Parathyroid adenoma (tissue), 2 donors: ENCODE results near the gene ASPSCR1.

Source experiments
- H2AFZ ChIP-seq: fragments of 300-600 bp; sonication (generic); one replicate; pipeline ENCODE4 v1.7.0; 2017; ENCODE audit warnings: antibody characterized with exemption, mild to moderate bottlenecking
- H3K27ac ChIP-seq: fragments of 300-600 bp; sonication (generic); one replicate; pipeline ENCODE4 v1.7.0; 2017
- H3K27me3 ChIP-seq: fragments of 300-600 bp; sonication (generic); one replicate; pipeline ENCODE4 v1.7.0; 2017; ENCODE audit warnings: low read length; ENCODE audit not compliant: control insufficient read depth, insufficient read depth
- H3K36me3 ChIP-seq: fragments of 300-600 bp; sonication (generic); one replicate; pipeline ENCODE4 v1.7.0; 2017; ENCODE audit warnings: low read length; ENCODE audit not compliant: control insufficient read depth, insufficient read depth
- H3K4me1 ChIP-seq: fragments of 300-600 bp; sonication (generic); one replicate; pipeline ENCODE4 v1.7.0; 2017; ENCODE audit warnings: control low read depth
- H3K4me2 ChIP-seq: fragments of 300-600 bp; sonication (generic); one replicate; pipeline ENCODE4 v1.7.0; 2017; ENCODE audit warnings: low read length
- H3K4me3 ChIP-seq: fragments of 300-600 bp; sonication (generic); one replicate; pipeline ENCODE4 v1.7.0; 2017; ENCODE audit warnings: low read depth, low read length
- H3K79me2 ChIP-seq: fragments of 300-600 bp; sonication (generic); one replicate; pipeline ENCODE4 v1.7.0; 2017; ENCODE audit warnings: control low read depth
- H3K9ac ChIP-seq: fragments of 300-600 bp; sonication (generic); one replicate; pipeline ENCODE4 v1.7.0; 2017; ENCODE audit warnings: mild to moderate bottlenecking
- H3K9me3 ChIP-seq: fragments of 300-600 bp; sonication (generic); one replicate; pipeline ENCODE4 v1.7.0; 2017; ENCODE audit warnings: low read length; ENCODE audit not compliant: control insufficient read depth
- TF ChIP-seq, protein P1 (sequence below): fragments of 300-600 bp; sonication (generic); IDR thresholded peaks from one replicate; pipeline ENCODE4 v1.7.0; 2017; ENCODE audit warnings: antibody characterized with exemption, mild to moderate bottlenecking
- donor health status: primary hyperparathyroidism.

The ASPSCR1 gene

DNA sequence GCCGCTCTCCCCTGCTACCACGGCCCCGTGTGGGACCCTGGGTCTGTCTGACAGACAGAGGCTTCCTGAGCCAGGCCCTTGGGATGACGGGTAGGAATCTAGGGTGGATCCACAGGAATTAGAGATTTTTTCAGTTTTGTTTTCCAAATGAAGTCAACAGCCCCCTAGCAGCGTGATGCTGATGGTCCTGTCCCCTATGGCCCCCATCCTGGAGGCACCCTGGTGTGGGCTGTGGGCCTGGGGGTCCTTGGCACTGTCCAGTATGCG lies 29.7 kb downstream of the ASPSCR1 start:
- no peak overlapping the region for H3K9ac ChIP-seq
- no peak overlapping the region for H2AFZ ChIP-seq
- H3K27ac ChIP-seq = no peak overlapping the region
- H3K9me3 ChIP-seq = no peaks in the 10 kb centered on the region
- H3K36me3 ChIP-seq = no peaks in the 10 kb centered on the region
- H3K79me2 ChIP-seq = no peaks in the 10 kb centered on the region
- no peaks in the 10 kb centered on the region for H3K4me1 ChIP-seq
- H3K4me3 ChIP-seq = no peak overlapping the region
- TF ChIP-seq, protein P1, sequence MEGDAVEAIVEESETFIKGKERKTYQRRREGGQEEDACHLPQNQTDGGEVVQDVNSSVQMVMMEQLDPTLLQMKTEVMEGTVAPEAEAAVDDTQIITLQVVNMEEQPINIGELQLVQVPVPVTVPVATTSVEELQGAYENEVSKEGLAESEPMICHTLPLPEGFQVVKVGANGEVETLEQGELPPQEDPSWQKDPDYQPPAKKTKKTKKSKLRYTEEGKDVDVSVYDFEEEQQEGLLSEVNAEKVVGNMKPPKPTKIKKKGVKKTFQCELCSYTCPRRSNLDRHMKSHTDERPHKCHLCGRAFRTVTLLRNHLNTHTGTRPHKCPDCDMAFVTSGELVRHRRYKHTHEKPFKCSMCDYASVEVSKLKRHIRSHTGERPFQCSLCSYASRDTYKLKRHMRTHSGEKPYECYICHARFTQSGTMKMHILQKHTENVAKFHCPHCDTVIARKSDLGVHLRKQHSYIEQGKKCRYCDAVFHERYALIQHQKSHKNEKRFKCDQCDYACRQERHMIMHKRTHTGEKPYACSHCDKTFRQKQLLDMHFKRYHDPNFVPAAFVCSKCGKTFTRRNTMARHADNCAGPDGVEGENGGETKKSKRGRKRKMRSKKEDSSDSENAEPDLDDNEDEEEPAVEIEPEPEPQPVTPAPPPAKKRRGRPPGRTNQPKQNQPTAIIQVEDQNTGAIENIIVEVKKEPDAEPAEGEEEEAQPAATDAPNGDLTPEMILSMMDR = no peak
- H3K27me3 ChIP-seq = no peaks in the 10 kb centered on the region
- no peak overlapping the region for H3K4me2 ChIP-seq

DNA sequence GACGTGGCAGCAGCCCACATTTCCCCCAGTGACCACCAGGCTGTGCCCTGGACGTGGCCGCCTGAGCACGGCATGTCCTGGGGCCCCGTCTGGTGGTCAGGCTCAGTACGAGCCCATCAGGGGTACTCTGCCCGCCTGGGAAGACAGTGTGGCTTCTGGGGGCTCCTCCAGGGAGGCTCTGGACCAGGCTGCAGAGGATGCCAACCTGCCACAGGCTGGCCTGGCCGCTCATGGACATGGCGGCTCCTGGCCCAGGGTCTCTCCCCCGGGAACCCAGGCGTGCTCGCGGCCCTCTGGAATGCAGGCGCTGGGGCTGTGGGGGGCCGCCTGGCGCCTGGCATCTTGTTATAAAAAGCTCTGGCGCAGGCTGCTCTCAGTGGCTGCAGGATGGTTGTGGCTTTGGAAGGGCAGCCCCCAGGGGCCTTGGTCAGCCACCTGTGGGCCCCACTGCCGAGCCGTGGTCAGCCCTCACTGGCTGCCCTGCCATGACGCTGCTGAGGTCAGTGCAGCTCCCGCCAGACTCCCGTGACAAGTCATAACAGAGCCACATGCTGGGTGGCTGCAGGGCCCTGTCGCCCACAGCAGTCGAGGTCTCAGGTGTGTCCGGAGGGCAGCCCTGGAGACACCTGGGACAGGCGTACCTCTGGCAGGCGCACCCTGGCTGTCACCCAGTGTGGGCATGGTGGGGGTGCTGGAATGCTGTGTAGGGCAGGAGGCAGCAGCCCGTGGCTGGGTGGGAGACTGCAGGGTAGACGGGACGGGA lies 30.2 kb downstream of the ASPSCR1 start:
- no peaks in the 10 kb centered on the region for H3K4me1 ChIP-seq

DNA sequence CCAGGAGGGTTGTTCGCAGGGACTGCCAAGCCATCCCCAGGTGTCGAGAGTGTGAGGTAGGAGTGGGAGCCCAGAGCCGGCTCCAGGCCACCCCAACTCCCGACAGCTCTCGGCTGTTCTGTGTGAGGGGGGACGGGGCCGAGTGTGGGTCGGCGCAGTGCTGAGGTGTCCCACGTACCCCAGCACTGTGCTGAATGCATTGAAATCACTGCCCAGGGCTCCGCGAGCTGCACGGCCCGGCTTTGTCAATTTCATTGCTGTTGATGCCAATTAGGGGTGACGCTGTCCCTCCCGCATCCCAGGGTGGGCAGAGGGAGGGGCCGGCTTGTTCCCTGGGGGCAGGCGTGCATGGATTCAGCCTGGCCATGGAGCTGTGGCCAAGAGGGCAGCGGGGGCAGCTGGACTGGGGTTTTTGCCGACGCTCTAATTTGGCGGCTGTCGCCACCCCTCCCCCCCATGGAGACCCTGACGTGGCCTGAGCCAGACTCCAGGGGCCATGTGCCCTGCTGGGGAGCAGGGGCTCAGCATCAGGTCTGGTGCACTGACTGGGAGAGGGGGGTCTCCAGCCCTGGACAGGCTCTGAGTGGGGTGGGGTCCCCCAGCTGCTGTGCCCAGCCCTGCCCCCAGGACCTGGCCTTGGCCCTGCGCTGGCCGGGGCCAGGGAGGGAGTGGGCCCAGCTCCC lies 31.0 kb downstream of the ASPSCR1 start:
- H3K79me2 ChIP-seq = no peaks in the 10 kb centered on the region
- no peak overlapping the region for H3K27ac ChIP-seq
- TF ChIP-seq, protein P1 = no peak
- H3K27me3 ChIP-seq = no peaks in the 10 kb centered on the region
- H3K4me1 ChIP-seq = no peaks in the 10 kb centered on the region
- H2AFZ ChIP-seq = no peak overlapping the region
- no peaks in the 10 kb centered on the region for H3K36me3 ChIP-seq
- H3K9me3 ChIP-seq = no peaks in the 10 kb centered on the region
- H3K9ac ChIP-seq = no peak overlapping the region
- H3K4me3 ChIP-seq = no peak overlapping the region
- H3K4me2 ChIP-seq = no peak overlapping the region

More for the DNA sequence above, 30.2 kb downstream of the ASPSCR1 start:
- Histone ChIP-seq H3K27ac (no peak overlapping the region), H3K27me3 (no peaks in the 10 kb centered on the region), H3K4me3 (no peak overlapping the region), H3K79me2 (no peaks in the 10 kb centered on the region), H3K9me3 (no peaks in the 10 kb centered on the region), H3K4me2 (no peak overlapping the region), H3K36me3 (no peaks in the 10 kb centered on the region), H3K9ac (no peak overlapping the region), H2AFZ (no peak overlapping the region)
- TF ChIP-seq, protein P1 = no peak

DNA sequence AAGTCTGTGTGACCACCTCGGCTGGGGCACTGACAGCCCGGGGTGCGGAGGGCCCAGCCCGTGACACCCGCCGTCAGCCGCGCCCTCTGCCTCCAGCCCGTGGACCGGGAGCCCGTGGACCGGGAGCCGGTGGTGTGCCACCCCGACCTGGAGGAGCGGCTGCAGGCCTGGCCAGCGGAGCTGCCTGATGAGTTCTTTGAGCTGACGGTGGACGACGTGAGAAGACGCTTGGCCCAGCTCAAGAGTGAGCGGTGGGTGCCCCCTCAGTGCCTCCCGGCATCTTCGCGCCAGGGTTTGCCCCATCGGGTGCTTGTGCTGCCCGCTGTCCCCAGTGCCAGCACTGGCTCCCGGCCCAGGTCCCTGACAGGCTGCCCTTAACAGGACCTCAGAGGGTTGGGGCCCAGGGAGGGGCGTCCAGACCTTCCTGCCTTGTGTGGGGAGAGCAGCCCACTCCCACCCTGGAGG lies 31.5 kb downstream of the ASPSCR1 start:
- Histone ChIP-seq H3K9ac (no peak overlapping the region), H3K27ac (no peak overlapping the region), H3K4me1 (no peaks in the 10 kb centered on the region)

More for the DNA sequence above, 31.5 kb downstream of the ASPSCR1 start:
- Histone ChIP-seq H3K36me3 (no peaks in the 10 kb centered on the region), H3K4me3 (no peak overlapping the region), H3K9me3 (no peaks in the 10 kb centered on the region), H3K4me2 (no peak overlapping the region), H3K27me3 (no peaks in the 10 kb centered on the region), H3K79me2 (no peaks in the 10 kb centered on the region), H2AFZ (no peak overlapping the region)
- TF ChIP-seq, protein P1 = no peak
